Colonic mucosa (tissue), 4 donors: ENCODE data around the gene TGFBR1. TPM values are rescaled to one million over a fixed set of nuclear protein-coding genes. Genes with fewer than 3 reads are reported as not detected.

Source experiments
- DNase-seq: peaks from one replicate; pipeline ENCODE4 v3.0.0-alpha.2; 2020
- H3K27ac ChIP-seq: fragments of 200-600 bp; one replicate; pipeline ENCODE4 v1.8.0; 2021
- H3K27me3 ChIP-seq: fragments of 200-600 bp; one replicate; pipeline ENCODE4 v1.8.0; 2021
- H3K36me3 ChIP-seq: fragments of 200-600 bp; one replicate; pipeline ENCODE4 v1.8.0; 2021
- H3K4me1 ChIP-seq: fragments of 200-600 bp; one replicate; pipeline ENCODE4 v1.8.0; 2021; ENCODE audit warnings: mild to moderate bottlenecking
- H3K4me3 ChIP-seq: fragments of 200-600 bp; one replicate; pipeline ENCODE4 v1.8.0; 2021
- H3K9ac ChIP-seq, 2 donors: one replicate each; pipeline ENCODE4 v1.7.0; 2013; ENCODE audit warnings: control low read depth in 2 of 2, low read depth in 2 of 2, low read length in 2 of 2
- H3K9me3 ChIP-seq: fragments of 200-600 bp; one replicate; pipeline ENCODE4 v1.8.0; 2021
- intact Hi-C: fragments of 100-400 bp; cut with DNase I; formaldehyde crosslinking; loops from one replicate; pipeline ENCODE4 v1.14.1; 2022
- total RNA-seq, 2 donors: library from RNA; stranded (reverse); fragmentation: NEBNext Ultra II Directional in 1 of 2; extraction: Animal tissue kit (Norgen Biotek cat#: 25700) in 1 of 2; gene quantifications; one replicate each; pipeline ENCODE4 v1.2.1, GENCODE V29; 2021
- TF ChIP-seq, protein P1 (sequence below): fragments of 200-600 bp; IDR thresholded peaks from one replicate; pipeline ENCODE4 v1.8.0; 2022; ENCODE audit warnings: antibody characterized with exemption, mild to moderate bottlenecking
- donor health status: healthy.
- donor health status: DM: no; HTN: no; CAD: no.
- donor health status: DM: no; HTN: no; CAD: no.

TGFBR1 gene
- total RNA-seq, 2 donors from 2014 or later = 19.0 to 48.7 TPM

DNA sequence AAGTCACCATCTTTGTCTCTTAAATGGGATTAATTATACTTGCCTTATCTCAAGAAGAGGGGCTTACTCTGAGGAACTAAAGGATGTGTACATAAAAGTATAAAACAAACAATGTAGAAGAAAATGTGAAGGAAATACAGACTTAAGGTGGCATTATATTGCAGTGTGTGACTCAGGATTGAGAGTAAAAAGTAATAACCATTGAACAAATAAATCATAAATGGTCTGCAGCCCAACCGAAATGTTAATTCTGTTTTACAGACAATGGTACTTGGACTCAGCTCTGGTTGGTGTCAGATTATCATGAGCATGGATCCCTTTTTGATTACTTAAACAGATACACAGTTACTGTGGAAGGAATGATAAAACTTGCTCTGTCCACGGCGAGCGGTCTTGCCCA, 37.4 kb downstream of the TGFBR1 start:
- Histone ChIP-seq H3K9me3 (no peaks in the 10 kb centered on the region), H3K36me3 (peaks cover 5% of the 10 kb centered on the region), H3K9ac (no peak overlapping the region), H3K27ac (no peak overlapping the region), H3K4me3 (no peak overlapping the region), H3K27me3 (no peaks in the 10 kb centered on the region), H3K4me1 (no peaks in the 10 kb centered on the region)
- DNase-seq = no peak
- TF ChIP-seq, protein P1, sequence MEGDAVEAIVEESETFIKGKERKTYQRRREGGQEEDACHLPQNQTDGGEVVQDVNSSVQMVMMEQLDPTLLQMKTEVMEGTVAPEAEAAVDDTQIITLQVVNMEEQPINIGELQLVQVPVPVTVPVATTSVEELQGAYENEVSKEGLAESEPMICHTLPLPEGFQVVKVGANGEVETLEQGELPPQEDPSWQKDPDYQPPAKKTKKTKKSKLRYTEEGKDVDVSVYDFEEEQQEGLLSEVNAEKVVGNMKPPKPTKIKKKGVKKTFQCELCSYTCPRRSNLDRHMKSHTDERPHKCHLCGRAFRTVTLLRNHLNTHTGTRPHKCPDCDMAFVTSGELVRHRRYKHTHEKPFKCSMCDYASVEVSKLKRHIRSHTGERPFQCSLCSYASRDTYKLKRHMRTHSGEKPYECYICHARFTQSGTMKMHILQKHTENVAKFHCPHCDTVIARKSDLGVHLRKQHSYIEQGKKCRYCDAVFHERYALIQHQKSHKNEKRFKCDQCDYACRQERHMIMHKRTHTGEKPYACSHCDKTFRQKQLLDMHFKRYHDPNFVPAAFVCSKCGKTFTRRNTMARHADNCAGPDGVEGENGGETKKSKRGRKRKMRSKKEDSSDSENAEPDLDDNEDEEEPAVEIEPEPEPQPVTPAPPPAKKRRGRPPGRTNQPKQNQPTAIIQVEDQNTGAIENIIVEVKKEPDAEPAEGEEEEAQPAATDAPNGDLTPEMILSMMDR = no peak
- intact Hi-C loops = loop anchor here (5.0 kb wide), 2 partner anchors 140 to 295 kb away; no protein-coding TSS in a partner anchor

DNA sequence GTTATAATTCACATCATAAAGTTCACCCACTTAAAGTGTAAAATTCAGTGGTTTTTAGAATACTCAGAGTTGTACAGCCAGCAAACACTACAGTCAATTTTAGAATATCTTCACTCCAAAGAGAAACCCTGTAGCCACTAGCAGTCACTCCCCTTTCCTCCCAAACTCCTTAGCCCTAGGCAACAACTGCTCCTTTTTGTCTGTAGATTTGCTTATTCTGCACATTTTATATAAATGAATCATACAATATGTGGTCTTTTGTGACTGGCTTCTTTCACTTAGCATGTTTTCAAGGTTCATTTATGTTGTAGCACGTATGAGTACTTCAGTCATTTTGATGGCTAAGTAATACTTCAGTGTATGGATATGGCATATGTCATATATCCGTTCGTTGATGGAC, 38.7 kb downstream of the TGFBR1 start:
- TF ChIP-seq, protein P1 = no peak
- no peak overlapping the region for H3K27ac ChIP-seq

DNA sequence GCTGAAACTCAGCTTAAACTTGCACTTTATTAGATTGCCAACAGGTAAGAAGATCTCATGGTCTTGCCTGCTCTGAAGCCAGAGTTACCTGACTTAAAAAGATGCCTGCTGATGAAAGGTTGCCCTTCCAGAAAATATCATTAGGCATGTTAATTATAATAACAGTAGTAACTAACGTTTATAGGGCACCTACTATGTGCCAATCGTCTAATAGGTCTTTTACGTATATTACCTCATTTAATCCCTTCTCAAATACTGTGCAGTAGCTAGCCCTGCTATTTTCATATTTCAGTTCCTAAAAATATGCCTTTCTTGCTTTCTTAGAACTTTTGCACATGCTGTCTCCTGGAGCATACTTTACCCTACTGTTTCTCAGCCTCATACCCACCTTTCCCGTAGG, 40.1 kb downstream of the TGFBR1 start:
- H3K27ac ChIP-seq = no peak overlapping the region
- H3K9ac ChIP-seq = no peak overlapping the region
- no peaks in the 10 kb centered on the region for H3K27me3 ChIP-seq
- H3K36me3 ChIP-seq = peaks cover 5% of the 10 kb centered on the region
- no peaks in the 10 kb centered on the region for H3K9me3 ChIP-seq
- TF ChIP-seq, protein P1 = no peak
- no peak overlapping the region for H3K4me3 ChIP-seq
- no peak for DNase-seq
- intact Hi-C loops = loop anchor here (5.0 kb wide), 2 partner anchors 143 to 298 kb away; no protein-coding TSS in a partner anchor
- H3K4me1 ChIP-seq = no peaks in the 10 kb centered on the region

More for the DNA sequence above, 38.7 kb downstream of the TGFBR1 start:
- Histone ChIP-seq H3K4me1 (no peaks in the 10 kb centered on the region), H3K9ac (no peak overlapping the region), H3K27me3 (no peaks in the 10 kb centered on the region), H3K4me3 (no peak overlapping the region), H3K9me3 (no peaks in the 10 kb centered on the region), H3K36me3 (peaks cover 5% of the 10 kb centered on the region)
- DNase-seq = no peak
- intact Hi-C loops = loop anchor here (5.0 kb wide), 2 partner anchors 141 to 296 kb away; no protein-coding TSS in a partner anchor

DNA sequence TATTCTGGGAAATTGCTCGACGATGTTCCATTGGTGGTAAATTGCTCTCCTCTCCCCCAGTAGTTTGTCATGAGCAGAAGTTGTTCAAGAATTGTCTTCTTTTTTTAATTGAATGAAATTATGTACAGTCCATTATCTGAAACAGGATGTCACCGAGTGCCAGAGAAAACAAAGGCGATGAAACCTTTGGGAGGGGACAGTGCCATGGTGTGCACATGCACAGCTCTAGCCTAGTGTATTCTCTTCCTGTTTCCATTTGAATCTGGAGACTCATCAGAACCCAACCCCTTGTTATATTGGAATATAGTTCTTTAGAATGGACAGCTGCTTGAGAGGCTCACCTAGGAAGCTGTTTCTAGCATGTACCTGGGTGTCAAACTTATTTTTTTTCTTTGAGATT, 41.7 kb downstream of the TGFBR1 start:
- no peak for DNase-seq
- Histone ChIP-seq H3K9ac (no peak overlapping the region), H3K27me3 (no peaks in the 10 kb centered on the region), H3K27ac (no peak overlapping the region), H3K36me3 (peaks cover 5% of the 10 kb centered on the region), H3K4me1 (no peaks in the 10 kb centered on the region), H3K9me3 (no peaks in the 10 kb centered on the region), H3K4me3 (no peak overlapping the region)
- intact Hi-C loops = no loop called here
- TF ChIP-seq, protein P1 = no peak

DNA sequence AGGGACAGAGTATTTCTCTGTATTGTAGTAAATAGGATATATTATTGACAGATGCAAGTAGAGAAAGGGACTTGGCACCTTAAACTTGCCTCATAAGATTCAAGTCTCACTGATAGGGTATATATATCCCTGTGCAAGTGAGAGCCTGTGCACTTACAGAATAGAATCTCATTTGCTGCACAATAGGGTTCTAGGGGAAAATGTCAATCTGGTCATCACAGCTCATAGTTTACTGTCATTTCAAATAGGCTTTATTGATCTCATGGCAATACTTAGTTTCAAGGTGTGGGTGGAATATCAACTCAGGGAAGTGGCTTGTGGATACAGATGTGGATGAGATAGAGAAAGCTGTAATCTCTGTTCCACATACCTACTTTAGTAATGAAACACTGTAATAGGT, 42.3 kb downstream of the TGFBR1 start:
- no peak overlapping the region for H3K27ac ChIP-seq
- no peaks in the 10 kb centered on the region for H3K27me3 ChIP-seq
- H3K9me3 ChIP-seq = no peaks in the 10 kb centered on the region
- TF ChIP-seq, protein P1 = no peak
- H3K9ac ChIP-seq = no peak overlapping the region
- no peak for DNase-seq
- intact Hi-C loops = no loop called here
- no peaks in the 10 kb centered on the region for H3K4me1 ChIP-seq
- H3K4me3 ChIP-seq = no peak overlapping the region
- peaks cover 5% of the 10 kb centered on the region for H3K36me3 ChIP-seq
